HCT116 (cell line): ENCODE data around the gene IL17B. TPM values are rescaled to one million over a fixed set of nuclear protein-coding genes. Genes with fewer than 3 reads are reported as not detected.

Experiments
- ATAC-seq: fragments of 200-7000 bp; cut with Tn5 transposase; 2 replicates; pipeline ENCODE4 v1.9.1; 2020; ENCODE audit warnings: mild to moderate bottlenecking, moderate library complexity
- BruUV-seq: library from RNA; stranded (reverse); fragments of 400-500 nt; replicated peaks from 2 replicates; lab custom pipeline; 2021; lab: Mats Ljungman, UMichigan
- CTCF ChIA-PET: fragments of 300-600 bp; sonication (Branson Sonifier 250); formaldehyde crosslinking; loops from one replicate; lab custom pipeline; 2021; ENCODE audit warnings: antibody characterized with exemption; lab: Charles Lee
- POLR2A ChIA-PET: fragments of 300-600, 350-600 bp; sonication (Branson Sonifier 250); formaldehyde crosslinking; loops from one replicate; lab custom pipeline; 2021; ENCODE audit warnings: antibody characterized with exemption; lab: Charles Lee
- RAD21 ChIA-PET, 2 experiments: fragments of 300-600 bp; sonication (Branson Sonifier 250); formaldehyde crosslinking; loops; one replicate each; lab custom pipeline; 2023; ENCODE audit warnings: low total read pairs in 2 of 2; ENCODE audit not compliant: uncharacterized antibody in 2 of 2, unreplicated experiment in 2 of 2, low non-redundant PET in 1 of 2; lab: Charles Lee
- DNase-seq: peaks from one replicate; pipeline ENCODE4 v3.0.0-alpha.2; 2010; ENCODE audit warnings: low read depth, low spot score
- H2AFZ ChIP-seq: fragments of 200-600 bp; shearing (Covaris generic), sonication (generic); 2 replicates; pipeline ENCODE4 v1.6.1; 2017; ENCODE audit warnings: low read depth, mixed run types, mixed read lengths, antibody characterized with exemption, low read length; ENCODE audit not compliant: poor library complexity, severe bottlenecking
- H3K27ac ChIP-seq: 2 replicates; pipeline ENCODE4 v1.5.1; 2012; ENCODE audit warnings: low read depth, low read length
- H3K27me3 ChIP-seq: fragments of 200-600 bp; sonication (generic); 2 replicates; pipeline ENCODE4 v1.6.1; 2016; ENCODE audit warnings: mixed run types, low read length, mixed read lengths; ENCODE audit not compliant: insufficient read depth
- H3K36me3 ChIP-seq, 2 experiments: fragments of 200-500 bp in 1 of 2; fragments of 200-600 bp in 1 of 2; sonication (Bioruptor generic) in 1 of 2; sonication (generic) in 1 of 2; 2 replicates each; pipeline versions ENCODE4 v1.5.1 to v1.6.1; 2014 to 2016; ENCODE audit warnings: low read length in 2 of 2, inconsistent platforms in 1 of 2, mixed read lengths in 1 of 2, mixed run types in 1 of 2; ENCODE audit not compliant: insufficient read depth in 2 of 2, control insufficient read depth in 1 of 2
- H3K4me1 ChIP-seq, 2 experiments: fragments of 200-600 bp in 1 of 2; sonication (generic) in 1 of 2; 2 replicates each; pipeline versions ENCODE4 v1.5.1 to v1.6.1; 2012 to 2017; ENCODE audit warnings: low read length in 2 of 2, inconsistent platforms in 1 of 2, mild to moderate bottlenecking in 1 of 2, mixed read lengths in 1 of 2, mixed run types in 1 of 2, moderate library complexity in 1 of 2; ENCODE audit not compliant: insufficient read depth in 2 of 2, control insufficient read depth in 1 of 2
- H3K4me2 ChIP-seq: fragments of 200-600 bp; sonication (generic); 2 replicates; pipeline ENCODE4 v1.6.1; 2017; ENCODE audit warnings: mixed run types, low read length, mixed read lengths
- H3K4me3 ChIP-seq, 2 experiments: fragments of 200-600 bp in 1 of 2; sonication (generic) in 1 of 2; replicated peaks in 1 of 2; 2 replicates each; pipeline ENCODE4 v1.5.1; 2011 to 2016; ENCODE audit warnings: low read length in 2 of 2, control low read depth in 1 of 2, low read depth in 1 of 2, mild to moderate bottlenecking in 1 of 2, mixed read lengths in 1 of 2, mixed run types in 1 of 2
- H3K79me2 ChIP-seq: fragments of 200-600 bp; sonication (generic); 2 replicates; pipeline ENCODE4 v1.6.1; 2017; ENCODE audit warnings: mild to moderate bottlenecking, mixed run types, low read length, moderate library complexity, mixed read lengths; ENCODE audit not compliant: insufficient read depth
- H3K9ac ChIP-seq: fragments of 200-600 bp; sonication (generic); 2 replicates; pipeline ENCODE4 v1.6.1; 2016; ENCODE audit warnings: low read length, mixed read lengths
- H3K9me2 ChIP-seq: fragments of 200-600 bp; sonication (generic), shearing (Covaris generic); 2 replicates; pipeline ENCODE4 v1.6.1; 2017; ENCODE audit warnings: mixed run types, mild to moderate bottlenecking, moderate library complexity; ENCODE audit not compliant: insufficient read depth
- H3K9me3 ChIP-seq, 2 experiments: fragments of 200-500 bp in 1 of 2; fragments of 200-600 bp in 1 of 2; sonication (Bioruptor generic) in 1 of 2; sonication (generic) in 1 of 2; 2 replicates each; pipeline ENCODE4 v1.6.1; 2014 to 2017; ENCODE audit warnings: low read length in 2 of 2, mixed read lengths in 2 of 2, inconsistent platforms in 1 of 2, low read depth in 1 of 2, mild to moderate bottlenecking in 1 of 2, mixed run types in 1 of 2, moderate library complexity in 1 of 2; ENCODE audit not compliant: control insufficient read depth in 1 of 2, insufficient read depth in 1 of 2
- H4K20me1 ChIP-seq: fragments of 200-600 bp; sonication (generic), shearing (Covaris generic); 2 replicates; pipeline ENCODE4 v1.6.1; 2017; ENCODE audit warnings: mixed run types, mild to moderate bottlenecking, moderate library complexity; ENCODE audit not compliant: insufficient read depth
- CEBPB ChIP-seq: IDR thresholded peaks from 2 replicates; pipeline ENCODE4 v1.6.1; 2012; ENCODE audit warnings: low read depth
- EGR1 ChIP-seq: IDR thresholded peaks from 2 replicates; pipeline ENCODE4 v1.6.1; 2012; ENCODE audit warnings: low read depth
- ELF1 ChIP-seq: IDR thresholded peaks from 2 replicates; pipeline ENCODE4 v1.6.1; 2012; ENCODE audit warnings: low read depth, borderline replicate concordance
- EZH2 ChIP-seq: fragments of 200-600 bp; sonication (generic); IDR thresholded peaks from 2 replicates; pipeline ENCODE4 v1.6.1; 2017; ENCODE audit warnings: antibody characterized with exemption, mixed run types
- EZH2phosphoT487 ChIP-seq: fragments of 200-600 bp; IDR thresholded peaks from 2 replicates; pipeline ENCODE4 v1.6.1; 2018; ENCODE audit warnings: antibody characterized with exemption, borderline replicate concordance
- JUND ChIP-seq: IDR thresholded peaks from 2 replicates; pipeline ENCODE4 v1.6.1; 2012
- RAD21 ChIP-seq: IDR thresholded peaks from 2 replicates; pipeline ENCODE4 v1.6.1; 2012; ENCODE audit warnings: low read depth, mild to moderate bottlenecking
- SIN3A ChIP-seq: IDR thresholded peaks from 2 replicates; pipeline ENCODE4 v1.6.1; 2012; ENCODE audit warnings: low read depth
- SP1 ChIP-seq: IDR thresholded peaks from 2 replicates; pipeline ENCODE4 v1.6.1; 2012; ENCODE audit warnings: low read depth
- SRF ChIP-seq: IDR thresholded peaks from 2 replicates; pipeline ENCODE4 v1.6.1; 2012; ENCODE audit warnings: low read depth
- TCF7L2 ChIP-seq: IDR thresholded peaks from 2 replicates; pipeline ENCODE4 v1.7.0; 2011; ENCODE audit warnings: borderline replicate concordance, inconsistent platforms; ENCODE audit not compliant: insufficient read depth, insufficient read length; ENCODE audit errors: extremely low read depth
- YY1 ChIP-seq: IDR thresholded peaks from 2 replicates; pipeline ENCODE4 v1.6.1; 2011; ENCODE audit warnings: low read length, low read depth, moderate library complexity, mild to moderate bottlenecking; ENCODE audit not compliant: insufficient replicate concordance; ENCODE audit errors: extremely low read depth
- ZFX ChIP-seq: fragments of 450-650 bp; IDR thresholded peaks from 2 replicates; pipeline ENCODE4 v1.6.1; 2017
- ZNF274 ChIP-seq: fragments of 200-500 bp; sonication (Bioruptor generic); IDR thresholded peaks from 2 replicates; pipeline ENCODE4 v1.6.1; 2014; ENCODE audit warnings: mild to moderate bottlenecking, low read depth, low read length, inconsistent platforms
- intact Hi-C: fragments of 100-400 bp; cut with micrococcal nuclease; formaldehyde crosslinking; loops from 2 replicates; pipeline ENCODE4 v1.10.0; 2022
- total RNA-seq: library from RNA; stranded (reverse); gene quantifications from one replicate; pipeline ENCODE4 v1.2.1, GENCODE V29; 2021; ENCODE audit not compliant: unreplicated experiment
- TF ChIP-seq, protein P1 (sequence below): IDR thresholded peaks from 2 replicates; pipeline ENCODE4 v1.6.1; 2012
- TF ChIP-seq, protein P2 (sequence below), 3 experiments: fragments of 200-600 bp in 1 of 3; sonication (generic) in 1 of 3; IDR thresholded peaks in 2 of 3; conservative IDR thresholded peaks in 1 of 3; 2 replicates each; pipeline ENCODE4 v1.5.1; 2012 to 2017; ENCODE audit warnings: low read depth in 2 of 3, low read length in 2 of 3, antibody characterized with exemption in 1 of 3, borderline replicate concordance in 1 of 3, control low read depth in 1 of 3, mild to moderate bottlenecking in 1 of 3, mixed read lengths in 1 of 3, mixed run types in 1 of 3, moderate library complexity in 1 of 3; ENCODE audit not compliant: insufficient read depth in 1 of 3
- TF ChIP-seq, protein P3 (sequence below): IDR thresholded peaks from 2 replicates; pipeline ENCODE4 v1.6.1; 2012; ENCODE audit warnings: low read depth
- TF ChIP-seq, protein P4 (sequence below): IDR thresholded peaks from 2 replicates; pipeline ENCODE4 v1.6.1; 2011; ENCODE audit warnings: mild to moderate bottlenecking, low read length, moderate library complexity; ENCODE audit not compliant: insufficient replicate concordance; ENCODE audit errors: extremely low read depth

IL17B gene
- total RNA-seq, 1 experiment from 2014 or later = 0.81 TPM

DNA sequence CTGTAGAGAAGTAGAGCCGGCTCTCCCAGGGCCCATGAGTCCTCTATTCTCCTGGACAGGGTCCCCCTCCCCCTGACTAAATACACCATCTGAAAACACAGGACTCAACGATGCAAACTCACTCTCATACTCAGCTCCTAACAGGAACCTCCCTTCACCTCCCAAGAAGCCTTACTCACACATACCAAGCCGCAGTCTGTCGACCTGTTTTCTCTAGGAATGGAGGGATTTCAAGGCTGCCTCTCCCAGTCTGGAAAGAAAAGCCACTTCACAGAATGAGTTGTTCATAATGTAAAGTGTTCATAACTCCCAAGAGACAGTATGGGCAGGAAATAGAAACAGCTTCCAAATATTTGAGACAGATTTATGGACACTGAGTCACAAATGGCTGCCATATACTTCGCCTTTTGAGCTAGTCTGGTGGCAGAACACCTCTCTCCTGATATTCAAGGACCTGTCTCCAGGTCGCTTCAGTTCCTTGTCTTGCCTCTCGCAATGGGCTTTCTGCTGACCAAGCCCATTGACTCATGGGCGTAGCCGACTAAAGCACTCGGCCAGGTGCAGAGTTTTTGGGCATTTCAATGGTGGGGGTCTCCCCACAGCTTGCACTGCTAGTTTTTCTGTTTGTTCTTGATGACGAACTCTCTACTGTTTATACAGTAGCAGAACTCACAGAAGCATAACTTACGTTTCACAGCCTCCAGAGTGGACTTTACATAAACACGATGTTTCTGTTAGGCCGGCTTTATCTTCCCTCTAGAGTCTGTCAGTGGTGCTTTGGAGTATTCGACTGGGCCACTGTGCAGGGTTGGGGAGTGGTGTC is 25.0 kb upstream of the IL17B start:
- RAD21 ChIA-PET = no interaction called here
- Histone ChIP-seq H3K9ac (no peak overlapping the region), H3K4me2 (no peak overlapping the region), H3K9me2 (no peaks in the 10 kb centered on the region), H4K20me1 (no peaks in the 10 kb centered on the region), H3K27ac (no peak overlapping the region), H3K4me1 (no peaks in the 10 kb centered on the region), H2AFZ (no peak overlapping the region), H3K27me3 (no peaks in the 10 kb centered on the region), H3K36me3 (no peaks in the 10 kb centered on the region), H3K79me2 (no peaks in the 10 kb centered on the region), H3K9me3 (no peaks in the 10 kb centered on the region), H3K4me3 (no peak overlapping the region)
- POLR2A ChIA-PET = no interaction called here
- intact Hi-C loops = no loop called here
- DNase-seq = no peak
- no peak for TF ChIP-seq ELF1
- TF ChIP-seq CEBPB = no peak
- TF ChIP-seq, protein P1, sequence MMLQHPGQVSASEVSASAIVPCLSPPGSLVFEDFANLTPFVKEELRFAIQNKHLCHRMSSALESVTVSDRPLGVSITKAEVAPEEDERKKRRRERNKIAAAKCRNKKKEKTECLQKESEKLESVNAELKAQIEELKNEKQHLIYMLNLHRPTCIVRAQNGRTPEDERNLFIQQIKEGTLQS = no peak
- TF ChIP-seq RAD21 = no peak
- TF ChIP-seq YY1 = no peak
- TF ChIP-seq TCF7L2 = no peak
- TF ChIP-seq, protein P2, sequence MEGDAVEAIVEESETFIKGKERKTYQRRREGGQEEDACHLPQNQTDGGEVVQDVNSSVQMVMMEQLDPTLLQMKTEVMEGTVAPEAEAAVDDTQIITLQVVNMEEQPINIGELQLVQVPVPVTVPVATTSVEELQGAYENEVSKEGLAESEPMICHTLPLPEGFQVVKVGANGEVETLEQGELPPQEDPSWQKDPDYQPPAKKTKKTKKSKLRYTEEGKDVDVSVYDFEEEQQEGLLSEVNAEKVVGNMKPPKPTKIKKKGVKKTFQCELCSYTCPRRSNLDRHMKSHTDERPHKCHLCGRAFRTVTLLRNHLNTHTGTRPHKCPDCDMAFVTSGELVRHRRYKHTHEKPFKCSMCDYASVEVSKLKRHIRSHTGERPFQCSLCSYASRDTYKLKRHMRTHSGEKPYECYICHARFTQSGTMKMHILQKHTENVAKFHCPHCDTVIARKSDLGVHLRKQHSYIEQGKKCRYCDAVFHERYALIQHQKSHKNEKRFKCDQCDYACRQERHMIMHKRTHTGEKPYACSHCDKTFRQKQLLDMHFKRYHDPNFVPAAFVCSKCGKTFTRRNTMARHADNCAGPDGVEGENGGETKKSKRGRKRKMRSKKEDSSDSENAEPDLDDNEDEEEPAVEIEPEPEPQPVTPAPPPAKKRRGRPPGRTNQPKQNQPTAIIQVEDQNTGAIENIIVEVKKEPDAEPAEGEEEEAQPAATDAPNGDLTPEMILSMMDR (IDR thresholded peaks at IDR 0.05 in 2 of 3, conservative IDR thresholded peaks at IDR 0.05 in 1 of 3; ENCODE audit: borderline replicate concordance in 1 of 3, insufficient read depth in 1 of 3, low read depth in 2 of 3, low read length in 2 of 3) = no peak
- no peak for TF ChIP-seq SP1
- no peak for TF ChIP-seq EZH2phosphoT487
- TF ChIP-seq, protein P3, sequence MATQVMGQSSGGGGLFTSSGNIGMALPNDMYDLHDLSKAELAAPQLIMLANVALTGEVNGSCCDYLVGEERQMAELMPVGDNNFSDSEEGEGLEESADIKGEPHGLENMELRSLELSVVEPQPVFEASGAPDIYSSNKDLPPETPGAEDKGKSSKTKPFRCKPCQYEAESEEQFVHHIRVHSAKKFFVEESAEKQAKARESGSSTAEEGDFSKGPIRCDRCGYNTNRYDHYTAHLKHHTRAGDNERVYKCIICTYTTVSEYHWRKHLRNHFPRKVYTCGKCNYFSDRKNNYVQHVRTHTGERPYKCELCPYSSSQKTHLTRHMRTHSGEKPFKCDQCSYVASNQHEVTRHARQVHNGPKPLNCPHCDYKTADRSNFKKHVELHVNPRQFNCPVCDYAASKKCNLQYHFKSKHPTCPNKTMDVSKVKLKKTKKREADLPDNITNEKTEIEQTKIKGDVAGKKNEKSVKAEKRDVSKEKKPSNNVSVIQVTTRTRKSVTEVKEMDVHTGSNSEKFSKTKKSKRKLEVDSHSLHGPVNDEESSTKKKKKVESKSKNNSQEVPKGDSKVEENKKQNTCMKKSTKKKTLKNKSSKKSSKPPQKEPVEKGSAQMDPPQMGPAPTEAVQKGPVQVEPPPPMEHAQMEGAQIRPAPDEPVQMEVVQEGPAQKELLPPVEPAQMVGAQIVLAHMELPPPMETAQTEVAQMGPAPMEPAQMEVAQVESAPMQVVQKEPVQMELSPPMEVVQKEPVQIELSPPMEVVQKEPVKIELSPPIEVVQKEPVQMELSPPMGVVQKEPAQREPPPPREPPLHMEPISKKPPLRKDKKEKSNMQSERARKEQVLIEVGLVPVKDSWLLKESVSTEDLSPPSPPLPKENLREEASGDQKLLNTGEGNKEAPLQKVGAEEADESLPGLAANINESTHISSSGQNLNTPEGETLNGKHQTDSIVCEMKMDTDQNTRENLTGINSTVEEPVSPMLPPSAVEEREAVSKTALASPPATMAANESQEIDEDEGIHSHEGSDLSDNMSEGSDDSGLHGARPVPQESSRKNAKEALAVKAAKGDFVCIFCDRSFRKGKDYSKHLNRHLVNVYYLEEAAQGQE = no peak
- no peak for TF ChIP-seq JUND
- TF ChIP-seq ZFX = no peak
- TF ChIP-seq EZH2 = no peak
- no peak for TF ChIP-seq EGR1
- no peak for TF ChIP-seq SRF
- TF ChIP-seq, protein P4, sequence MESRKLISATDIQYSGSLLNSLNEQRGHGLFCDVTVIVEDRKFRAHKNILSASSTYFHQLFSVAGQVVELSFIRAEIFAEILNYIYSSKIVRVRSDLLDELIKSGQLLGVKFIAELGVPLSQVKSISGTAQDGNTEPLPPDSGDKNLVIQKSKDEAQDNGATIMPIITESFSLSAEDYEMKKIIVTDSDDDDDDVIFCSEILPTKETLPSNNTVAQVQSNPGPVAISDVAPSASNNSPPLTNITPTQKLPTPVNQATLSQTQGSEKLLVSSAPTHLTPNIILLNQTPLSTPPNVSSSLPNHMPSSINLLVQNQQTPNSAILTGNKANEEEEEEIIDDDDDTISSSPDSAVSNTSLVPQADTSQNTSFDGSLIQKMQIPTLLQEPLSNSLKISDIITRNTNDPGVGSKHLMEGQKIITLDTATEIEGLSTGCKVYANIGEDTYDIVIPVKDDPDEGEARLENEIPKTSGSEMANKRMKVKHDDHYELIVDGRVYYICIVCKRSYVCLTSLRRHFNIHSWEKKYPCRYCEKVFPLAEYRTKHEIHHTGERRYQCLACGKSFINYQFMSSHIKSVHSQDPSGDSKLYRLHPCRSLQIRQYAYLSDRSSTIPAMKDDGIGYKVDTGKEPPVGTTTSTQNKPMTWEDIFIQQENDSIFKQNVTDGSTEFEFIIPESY = no peak
- no peak for TF ChIP-seq ZNF274
- TF ChIP-seq SIN3A = no peak
- CTCF ChIA-PET = no interaction called here
- ATAC-seq = no peak
- no TSS peak for BruUV-seq
